UCSD-AML1 (cell line): ENCODE data around the gene RCBTB1.
"Not testable (repeated sequence)": the region's sequence is repeated elsewhere in the genome, so short reads cannot be mapped to it uniquely, and the experiment has no call there.

ENCODE experiments used
- DNase-seq: peaks from one replicate; lab custom pipeline; 2025; ENCODE audit not compliant: unreplicated experiment; lab: John Stamatoyannopoulos, UW

RCBTB1 gene

GRCh38 chr13:49585220-49586157 is at the start of gene RCBTB1:
Gene RCBTB1 (minus strand): TSS chr13:49585558. CDS start chr13:49567279, 18,279 bp downstream.
- peak; percentile 78 for DNase-seq

GRCh38 chr13:49633710-49634109 is 48.4 kb upstream of the RCBTB1 start:
- DNase-seq: no peak

DNA sequence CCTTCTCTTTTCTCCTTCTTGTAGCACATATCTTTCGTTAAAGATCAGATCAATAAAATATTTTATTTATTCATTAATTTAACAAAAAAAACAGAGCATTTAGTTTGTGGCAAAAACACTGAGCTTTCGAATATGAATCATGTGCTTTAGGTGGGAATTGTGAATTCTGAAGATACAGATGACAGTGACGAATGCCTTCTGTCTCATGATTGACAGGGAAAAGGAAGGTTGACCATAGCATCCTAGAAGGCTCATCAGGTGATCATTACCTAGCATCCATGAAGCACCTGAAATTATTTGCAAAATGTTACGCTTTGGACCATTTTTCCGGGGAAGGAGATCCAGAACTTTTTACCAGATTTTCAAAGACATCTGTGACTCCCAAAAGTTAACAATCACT is 46.8 kb upstream of the RCBTB1 start:
- DNase-seq: no peak

- DNase-seq: no peak
Measured at GRCh38 chr13:49630580-49630979, 45.2 kb upstream of the RCBTB1 start.

- DNase-seq: no peak
Measured at GRCh38 chr13:49629947-49630346, 44.6 kb upstream of the RCBTB1 start.

DNA sequence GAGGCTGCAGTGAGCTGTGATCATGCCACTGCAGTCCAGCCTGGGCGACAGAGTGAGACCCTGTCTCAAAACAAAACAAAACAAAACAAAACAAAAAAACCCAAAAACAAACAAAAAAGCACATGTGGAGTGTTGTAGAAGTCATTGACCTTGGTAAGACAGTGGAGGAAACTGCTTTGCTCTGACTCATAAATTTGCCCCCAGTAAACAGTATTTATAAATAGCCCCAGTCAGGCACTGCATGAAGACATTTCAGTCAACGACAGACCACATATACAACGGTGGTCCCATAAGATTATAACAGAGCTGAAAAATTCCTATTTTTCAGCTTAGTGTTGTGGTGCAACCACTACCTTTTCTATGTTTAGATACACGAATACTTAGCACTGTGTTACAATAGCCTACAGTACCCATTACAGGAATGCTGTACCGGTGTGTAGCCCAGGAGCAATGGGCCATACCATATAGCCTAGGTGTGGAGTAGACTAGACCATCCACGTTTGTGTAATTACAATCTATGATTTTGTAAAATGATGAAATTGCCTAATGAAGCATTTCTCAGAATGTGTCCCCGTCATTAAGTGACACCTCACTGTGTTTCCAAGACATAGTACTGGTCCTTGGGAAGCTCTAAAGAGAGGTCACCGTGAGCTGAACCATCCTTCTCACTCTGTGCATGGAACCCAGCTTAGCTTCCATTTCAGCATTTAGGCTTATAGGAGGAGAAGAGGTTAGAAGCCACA is 44.0 kb upstream of the RCBTB1 start:
- no peak for DNase-seq

DNA sequence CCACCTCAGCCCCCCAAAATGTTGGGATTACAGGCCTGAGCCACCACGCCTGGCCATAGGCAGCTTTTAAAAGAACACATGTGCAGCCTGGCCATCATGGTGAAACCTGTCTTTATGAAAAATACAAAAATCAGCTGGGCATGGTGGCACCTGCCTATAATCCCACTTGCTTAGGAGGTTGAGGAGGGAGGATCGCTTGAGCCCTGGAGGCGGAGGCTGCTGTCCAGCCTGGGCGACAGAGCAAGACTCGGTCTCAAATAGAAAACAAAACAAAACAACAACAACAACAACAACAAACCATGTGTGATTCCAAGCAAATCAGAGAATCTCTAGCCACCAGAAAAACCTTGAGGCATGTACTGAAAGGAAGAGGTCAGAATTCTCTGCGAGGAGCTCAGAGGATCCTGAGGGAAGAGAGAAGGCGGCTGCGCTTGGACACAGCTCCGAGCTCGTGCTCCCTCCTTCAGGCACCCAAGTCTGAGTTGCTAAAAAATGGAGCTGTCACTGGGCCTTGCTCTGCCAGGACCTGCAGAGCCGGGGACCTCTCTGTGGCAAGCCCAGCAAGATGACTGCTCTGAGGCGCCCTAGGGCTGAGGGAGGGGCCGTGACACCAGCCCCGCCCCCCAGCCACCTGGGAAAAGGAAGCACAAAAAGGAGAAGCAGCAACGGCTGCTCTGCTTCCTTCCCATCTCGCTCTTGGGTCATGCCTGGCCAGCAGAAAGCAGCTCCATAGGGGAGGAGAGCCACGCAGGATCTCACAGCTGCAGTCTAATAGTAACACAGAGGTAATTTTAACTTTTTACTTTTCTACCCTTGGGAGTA is 42.7 kb upstream of the RCBTB1 start, which contains the start of gene ARL11:
ARL11 (plus strand) TSS at position 677 of the 822 bp plus-strand sequence. CDS start 1,941 bp downstream, outside the sequence.
- DNase-seq: peak; percentile 87

- no peak for DNase-seq
Measured at GRCh38 chr13:49625392-49626079, 40.2 kb upstream of the RCBTB1 start.

- DNase-seq: no peak
Measured at GRCh38 chr13:49624229-49624628, 38.9 kb upstream of the RCBTB1 start.

DNA sequence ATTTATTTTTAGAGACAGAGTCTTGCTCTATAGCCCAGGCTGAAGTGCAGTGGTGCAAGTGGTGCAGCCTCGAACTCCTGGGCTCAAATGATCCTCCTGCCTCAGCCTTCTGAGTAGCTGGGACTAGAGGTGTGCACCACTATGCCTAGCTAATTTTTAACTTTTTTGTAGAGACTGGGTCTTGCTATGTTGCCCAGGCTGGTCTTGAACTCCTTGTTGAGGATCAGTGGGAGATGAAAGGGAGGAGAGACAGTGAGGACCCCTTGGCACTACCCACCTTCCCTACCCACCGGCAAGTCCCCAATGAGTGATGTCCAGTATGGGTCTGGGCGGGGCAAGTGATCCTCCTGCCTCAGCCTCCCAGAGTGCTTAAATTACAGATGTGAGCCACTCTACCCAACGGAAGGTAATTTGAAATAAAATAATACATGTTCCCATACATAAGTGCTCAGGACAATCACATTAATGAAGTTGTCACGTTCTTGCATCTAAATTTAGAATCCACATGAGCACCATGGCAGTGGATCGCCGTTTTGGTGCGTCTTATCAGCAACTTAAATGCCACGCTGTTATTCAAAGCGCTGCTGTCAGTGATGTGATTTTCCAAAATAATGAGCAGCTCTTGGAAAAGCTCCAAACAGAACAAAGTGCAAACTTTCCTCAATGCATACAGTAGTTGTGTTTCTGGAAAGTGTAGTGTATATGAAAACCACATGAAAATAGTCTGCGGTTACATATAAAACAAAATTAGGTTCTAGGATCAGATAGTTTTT is 37.0 kb upstream of the RCBTB1 start:
- no peak for DNase-seq

DNA sequence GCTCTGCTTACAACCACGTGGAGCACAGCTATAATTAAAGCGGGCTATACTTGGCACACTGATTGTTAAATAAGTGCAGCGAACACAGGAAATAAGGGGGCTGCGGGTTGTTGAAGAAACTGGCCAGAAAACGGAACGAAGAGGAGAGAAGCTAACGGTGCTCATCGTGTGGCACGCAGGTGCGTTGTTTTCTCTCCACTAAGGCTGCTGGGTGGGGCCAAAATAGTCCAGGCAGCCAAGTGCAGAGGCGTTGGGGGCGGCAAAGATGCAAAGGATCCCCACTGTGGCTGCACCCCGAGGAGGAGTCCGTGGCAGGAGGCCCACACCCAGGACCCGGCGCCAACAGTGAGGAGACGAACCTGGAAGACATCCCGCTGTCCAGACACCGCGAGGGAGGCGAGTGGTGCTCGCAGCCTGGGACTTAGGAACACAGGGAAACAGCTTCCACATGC is 34.8 kb upstream of the RCBTB1 start:
- no peak for DNase-seq

GRCh38 chr13:49616676-49617065 is 31.3 kb upstream of the RCBTB1 start:
- DNase-seq: no peak

DNA sequence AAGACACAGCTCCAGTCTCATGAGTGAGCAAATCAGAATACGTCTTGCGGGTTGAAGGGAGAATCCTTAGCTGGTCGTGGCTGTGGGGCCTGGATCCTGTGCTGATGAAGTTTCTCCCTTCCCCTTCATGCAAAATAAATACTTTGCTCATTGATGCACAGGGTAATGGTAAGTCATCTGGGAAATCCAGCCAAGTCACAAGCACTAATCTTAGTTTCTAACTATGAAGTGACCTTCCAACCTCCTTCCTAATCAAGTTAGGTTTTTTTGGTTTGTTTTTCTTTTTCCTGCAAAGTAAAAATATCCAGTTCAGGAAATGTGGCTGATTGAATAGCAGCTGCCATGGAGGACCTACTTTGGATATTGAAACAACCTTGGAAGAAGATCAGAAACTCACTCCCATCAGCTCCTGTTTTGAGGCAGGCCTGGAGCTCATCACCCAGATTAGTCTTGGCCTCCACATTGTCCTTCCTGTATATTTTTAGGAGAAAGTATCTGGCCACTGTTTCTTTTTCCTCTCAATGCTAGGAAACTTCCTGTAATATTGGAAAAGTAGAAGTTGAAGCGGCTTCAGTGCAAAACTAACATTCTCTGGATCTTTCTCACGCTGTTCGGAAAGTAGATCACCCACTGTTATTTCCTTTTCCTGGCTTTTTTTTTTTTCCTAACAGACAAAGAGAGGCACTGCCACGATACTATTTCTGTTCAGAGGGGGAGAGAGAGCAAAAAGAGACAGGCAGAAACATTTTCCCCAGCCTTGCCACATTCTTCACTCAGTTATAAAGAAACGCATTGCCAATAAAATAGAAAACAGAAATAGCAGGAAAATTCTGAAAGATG is 30.7 kb upstream of the RCBTB1 start:
- DNase-seq: no peak

GRCh38 chr13:49612042-49612441 is 26.7 kb upstream of the RCBTB1 start:
- not testable (repeated sequence) for DNase-seq

- no peak for DNase-seq
Measured at GRCh38 chr13:49610176-49610575, 24.8 kb upstream of the RCBTB1 start.

DNA sequence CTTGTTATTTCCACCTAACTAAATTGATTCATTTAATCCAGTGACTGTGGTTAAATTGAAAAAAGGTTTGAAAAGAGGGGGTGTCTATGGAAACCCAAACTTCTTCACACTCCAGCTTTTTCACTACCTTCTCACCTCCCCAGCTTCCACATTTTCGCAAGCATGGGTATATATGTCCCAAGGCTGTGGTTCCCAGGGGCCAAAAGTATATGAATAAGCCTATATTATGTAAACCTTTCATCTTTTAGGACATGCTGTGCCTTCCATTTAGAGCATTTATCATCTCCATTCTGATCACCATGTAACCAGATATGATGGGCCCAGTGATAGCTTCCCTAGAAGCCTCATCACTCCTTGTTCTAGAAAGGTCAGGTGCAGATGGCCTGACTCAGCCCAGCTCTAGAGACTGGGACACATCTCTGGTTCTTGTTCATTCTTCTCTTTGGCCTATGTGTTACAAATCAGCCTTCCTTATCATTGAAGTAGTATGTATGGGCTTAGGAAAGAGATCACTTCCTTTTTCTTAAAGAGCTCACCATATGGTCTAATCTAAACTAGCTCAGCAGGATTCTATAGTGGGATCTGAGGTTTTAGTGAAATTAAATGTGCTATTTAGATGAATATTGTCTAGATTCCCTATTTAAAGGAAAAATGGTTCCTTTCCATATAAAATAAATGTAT is 23.4 kb upstream of the RCBTB1 start:
- no peak for DNase-seq

GRCh38 chr13:49607761-49608160 is 22.4 kb upstream of the RCBTB1 start:
- no peak for DNase-seq
